MM.1S (cell line): ENCODE results near the gene NTM.

Experiments used
- DNase-seq: peaks from one replicate; pipeline ENCODE4 v3.0.0-alpha.2; 2015
- H2AFZ ChIP-seq: fragments of 300-600 bp; sonication (generic); 2 replicates; pipeline ENCODE4 v1.6.0; 2016; ENCODE audit warnings: antibody characterized with exemption, low read length
- H3F3A ChIP-seq: fragments of 300-600 bp; sonication (generic); 2 replicates; pipeline ENCODE4 v1.6.1; 2016; ENCODE audit warnings: mild to moderate bottlenecking, antibody characterized with exemption, low read length, moderate library complexity, mixed read lengths; ENCODE audit not compliant: insufficient read depth
- H3K27ac ChIP-seq: fragments of 300-600 bp; sonication (generic); 2 replicates; pipeline ENCODE4 v1.5.1; 2016; ENCODE audit warnings: mild to moderate bottlenecking, low read length
- H3K27me3 ChIP-seq: fragments of 300-600 bp; sonication (generic); replicated peaks from 2 replicates; pipeline ENCODE4 v1.6.0; 2016; ENCODE audit warnings: low read length; ENCODE audit not compliant: insufficient read depth
- H3K36me3 ChIP-seq: fragments of 300-600 bp; sonication (generic); replicated peaks from 2 replicates; pipeline ENCODE4 v1.6.1; 2016; ENCODE audit warnings: mild to moderate bottlenecking, low read length, mixed read lengths; ENCODE audit not compliant: insufficient read depth
- H3K4me1 ChIP-seq: fragments of 300-600 bp; sonication (generic); 2 replicates; pipeline ENCODE4 v1.6.1; 2016; ENCODE audit warnings: low read length, mixed read lengths
- H3K4me2 ChIP-seq: fragments of 300-600 bp; sonication (generic); 2 replicates; pipeline ENCODE4 v1.6.0; 2016; ENCODE audit warnings: low read depth, low read length
- H3K4me3 ChIP-seq: fragments of 300-600 bp; sonication (generic); 2 replicates; pipeline ENCODE4 v1.5.1; 2016; ENCODE audit warnings: low read length, mixed read lengths
- H3K79me2 ChIP-seq: fragments of 300-600 bp; sonication (generic); 2 replicates; pipeline ENCODE4 v1.6.1; 2016; ENCODE audit warnings: mixed run types, low read length, mixed read lengths
- H3K9ac ChIP-seq: fragments of 300-600 bp; sonication (generic); 2 replicates; pipeline ENCODE4 v1.6.1; 2016; ENCODE audit warnings: low read length, mixed read lengths
- H3K9me2 ChIP-seq: fragments of 300-600 bp; sonication (generic); replicated peaks from 2 replicates; pipeline ENCODE4 v1.6.1; 2016; ENCODE audit warnings: mild to moderate bottlenecking, low read length, mixed read lengths; ENCODE audit not compliant: insufficient read depth
- H3K9me3 ChIP-seq: fragments of 300-600 bp; sonication (generic); replicated peaks from 2 replicates; pipeline ENCODE4 v1.6.1; 2016; ENCODE audit warnings: mild to moderate bottlenecking, low read length, mixed read lengths; ENCODE audit not compliant: insufficient read depth
- H4K20me1 ChIP-seq: fragments of 300-600 bp; sonication (generic); 2 replicates; pipeline ENCODE4 v1.6.1; 2016; ENCODE audit warnings: mild to moderate bottlenecking, low read length, moderate library complexity, mixed read lengths; ENCODE audit not compliant: insufficient read depth
- EZH2 ChIP-seq: fragments of 300-600 bp; sonication (generic); optimal IDR thresholded peaks from 2 replicates; pipeline ENCODE3; 2017; ENCODE audit warnings: low read depth, mild to moderate bottlenecking, antibody characterized with exemption, low read length, mixed read lengths
- EZH2phosphoT487 ChIP-seq: fragments of 300-600 bp; sonication (generic); IDR thresholded peaks from 2 replicates; pipeline ENCODE4 v1.6.1; 2018; ENCODE audit warnings: antibody characterized with exemption, low read length
- TF ChIP-seq, protein P1 (sequence below): fragments of 300-600 bp; sonication (generic); IDR thresholded peaks from 2 replicates; pipeline ENCODE4 v1.5.1; 2016; ENCODE audit warnings: antibody characterized with exemption, low read length, mixed read lengths

Gene NTM

DNA sequence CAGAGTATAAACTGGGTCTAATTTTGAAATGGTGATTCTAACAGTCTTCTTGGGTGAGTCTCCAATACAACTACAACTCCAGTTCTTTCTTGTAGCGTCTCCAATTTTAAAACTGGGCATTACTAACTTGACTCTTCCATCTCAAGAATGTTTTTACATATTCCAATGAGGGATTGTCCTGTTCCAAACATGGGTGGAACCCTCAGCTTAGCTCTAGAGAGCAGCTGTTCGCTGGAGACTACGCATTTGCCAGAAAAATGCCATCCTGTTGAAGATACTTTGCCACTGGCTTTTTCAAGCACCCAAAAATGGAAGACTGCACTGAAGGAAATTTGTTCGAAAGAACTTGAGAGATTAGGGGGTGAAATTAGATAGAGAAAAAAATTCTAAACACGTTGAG, 870.0 kb downstream of the NTM start:
- no peaks in the 10 kb centered on the region for H3F3A ChIP-seq

DNA sequence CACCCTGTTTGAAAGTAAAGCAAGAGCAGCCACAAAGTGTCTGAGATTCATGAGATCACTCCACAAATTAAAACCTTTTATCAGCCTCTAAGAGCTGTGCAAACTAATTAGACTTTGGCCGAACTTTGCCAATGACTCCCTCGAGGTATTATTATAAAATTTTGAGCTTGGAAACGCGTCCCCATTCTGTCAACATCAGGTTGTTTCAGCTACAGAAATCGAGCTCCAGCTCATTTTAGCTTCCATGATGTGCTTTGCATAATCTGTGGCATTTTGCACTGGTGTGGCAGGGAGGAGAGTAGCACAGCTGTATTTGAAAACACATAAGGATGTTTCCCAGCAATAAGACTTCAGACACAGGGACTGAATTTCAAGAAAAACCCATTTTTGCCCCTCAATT, 872.2 kb downstream of the NTM start:
- Histone ChIP-seq H3K4me1 (no peaks in the 10 kb centered on the region), H3K36me3 (no peaks in the 10 kb centered on the region), H2AFZ (no peak overlapping the region), H3K27me3 (no peaks in the 10 kb centered on the region), H3K4me2 (no peak overlapping the region), H3K79me2 (no peaks in the 10 kb centered on the region), H3K9ac (no peak overlapping the region), H3K27ac (no peak overlapping the region), H3K9me3 (no peaks in the 10 kb centered on the region), H3K4me3 (no peak overlapping the region), H4K20me1 (no peaks in the 10 kb centered on the region), H3F3A (no peaks in the 10 kb centered on the region), H3K9me2 (no peaks in the 10 kb centered on the region)
- DNase-seq, result no peak
- TF ChIP-seq, protein P1, sequence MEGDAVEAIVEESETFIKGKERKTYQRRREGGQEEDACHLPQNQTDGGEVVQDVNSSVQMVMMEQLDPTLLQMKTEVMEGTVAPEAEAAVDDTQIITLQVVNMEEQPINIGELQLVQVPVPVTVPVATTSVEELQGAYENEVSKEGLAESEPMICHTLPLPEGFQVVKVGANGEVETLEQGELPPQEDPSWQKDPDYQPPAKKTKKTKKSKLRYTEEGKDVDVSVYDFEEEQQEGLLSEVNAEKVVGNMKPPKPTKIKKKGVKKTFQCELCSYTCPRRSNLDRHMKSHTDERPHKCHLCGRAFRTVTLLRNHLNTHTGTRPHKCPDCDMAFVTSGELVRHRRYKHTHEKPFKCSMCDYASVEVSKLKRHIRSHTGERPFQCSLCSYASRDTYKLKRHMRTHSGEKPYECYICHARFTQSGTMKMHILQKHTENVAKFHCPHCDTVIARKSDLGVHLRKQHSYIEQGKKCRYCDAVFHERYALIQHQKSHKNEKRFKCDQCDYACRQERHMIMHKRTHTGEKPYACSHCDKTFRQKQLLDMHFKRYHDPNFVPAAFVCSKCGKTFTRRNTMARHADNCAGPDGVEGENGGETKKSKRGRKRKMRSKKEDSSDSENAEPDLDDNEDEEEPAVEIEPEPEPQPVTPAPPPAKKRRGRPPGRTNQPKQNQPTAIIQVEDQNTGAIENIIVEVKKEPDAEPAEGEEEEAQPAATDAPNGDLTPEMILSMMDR, result no peak
- no peak for TF ChIP-seq EZH2phosphoT487
- TF ChIP-seq EZH2, result no peak

More for the DNA sequence above, 870.0 kb downstream of the NTM start:
- DNase-seq, result no peak
- H3K4me2 ChIP-seq, result no peak overlapping the region
- no peak overlapping the region for H3K4me3 ChIP-seq
- H3K27ac ChIP-seq, result no peak overlapping the region
- H3K9me3 ChIP-seq, result no peaks in the 10 kb centered on the region
- H2AFZ ChIP-seq, result no peak overlapping the region
- H3K4me1 ChIP-seq, result no peaks in the 10 kb centered on the region
- H3K9ac ChIP-seq, result no peak overlapping the region
- no peaks in the 10 kb centered on the region for H3K36me3 ChIP-seq
- no peaks in the 10 kb centered on the region for H4K20me1 ChIP-seq
- no peaks in the 10 kb centered on the region for H3K27me3 ChIP-seq
- no peak for TF ChIP-seq EZH2phosphoT487
- TF ChIP-seq, protein P1, result no peak
- TF ChIP-seq EZH2, result no peak
- no peaks in the 10 kb centered on the region for H3K79me2 ChIP-seq
- H3K9me2 ChIP-seq, result no peaks in the 10 kb centered on the region

DNA sequence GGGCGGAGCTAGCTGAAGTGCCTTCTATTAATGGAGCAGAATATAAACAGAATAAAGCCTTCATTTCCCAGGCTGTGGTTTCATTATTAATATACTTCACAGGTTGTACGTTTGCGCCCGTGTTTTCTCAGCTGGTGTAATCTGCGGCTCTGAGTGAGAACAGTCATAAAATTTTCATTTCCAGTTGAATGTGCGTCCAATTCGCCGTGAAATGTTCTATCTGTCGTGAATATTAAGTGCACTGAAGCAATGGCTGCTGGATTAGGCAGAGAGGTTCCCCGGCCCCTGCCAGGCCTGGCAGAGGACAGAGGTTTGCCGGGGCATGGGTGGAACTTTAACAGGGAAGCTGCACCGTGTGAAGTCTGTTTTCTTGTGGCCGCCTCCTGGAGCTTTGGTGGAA, 874.4 kb downstream of the NTM start:
- Histone ChIP-seq H3K4me3 (no peak overlapping the region), H3K27me3 (no peaks in the 10 kb centered on the region), H3K9me3 (no peaks in the 10 kb centered on the region), H3K4me2 (no peak overlapping the region), H3K27ac (no peak overlapping the region), H2AFZ (no peak overlapping the region), H3K36me3 (no peaks in the 10 kb centered on the region), H3K9me2 (no peaks in the 10 kb centered on the region), H3F3A (no peaks in the 10 kb centered on the region), H3K79me2 (no peaks in the 10 kb centered on the region), H3K4me1 (no peaks in the 10 kb centered on the region), H4K20me1 (no peaks in the 10 kb centered on the region), H3K9ac (no peak overlapping the region)
- TF ChIP-seq, protein P1, result no peak
- no peak for DNase-seq
